ENCODE results near the gene CMC2. TPM values are rescaled to one million over a fixed set of nuclear protein-coding genes. Genes with fewer than 3 reads are reported as not detected.

Gene CMC2
- total and polyA plus RNA-seq, 2 donors from 2014 or later, result 33.4 to 146 TPM

DNA sequence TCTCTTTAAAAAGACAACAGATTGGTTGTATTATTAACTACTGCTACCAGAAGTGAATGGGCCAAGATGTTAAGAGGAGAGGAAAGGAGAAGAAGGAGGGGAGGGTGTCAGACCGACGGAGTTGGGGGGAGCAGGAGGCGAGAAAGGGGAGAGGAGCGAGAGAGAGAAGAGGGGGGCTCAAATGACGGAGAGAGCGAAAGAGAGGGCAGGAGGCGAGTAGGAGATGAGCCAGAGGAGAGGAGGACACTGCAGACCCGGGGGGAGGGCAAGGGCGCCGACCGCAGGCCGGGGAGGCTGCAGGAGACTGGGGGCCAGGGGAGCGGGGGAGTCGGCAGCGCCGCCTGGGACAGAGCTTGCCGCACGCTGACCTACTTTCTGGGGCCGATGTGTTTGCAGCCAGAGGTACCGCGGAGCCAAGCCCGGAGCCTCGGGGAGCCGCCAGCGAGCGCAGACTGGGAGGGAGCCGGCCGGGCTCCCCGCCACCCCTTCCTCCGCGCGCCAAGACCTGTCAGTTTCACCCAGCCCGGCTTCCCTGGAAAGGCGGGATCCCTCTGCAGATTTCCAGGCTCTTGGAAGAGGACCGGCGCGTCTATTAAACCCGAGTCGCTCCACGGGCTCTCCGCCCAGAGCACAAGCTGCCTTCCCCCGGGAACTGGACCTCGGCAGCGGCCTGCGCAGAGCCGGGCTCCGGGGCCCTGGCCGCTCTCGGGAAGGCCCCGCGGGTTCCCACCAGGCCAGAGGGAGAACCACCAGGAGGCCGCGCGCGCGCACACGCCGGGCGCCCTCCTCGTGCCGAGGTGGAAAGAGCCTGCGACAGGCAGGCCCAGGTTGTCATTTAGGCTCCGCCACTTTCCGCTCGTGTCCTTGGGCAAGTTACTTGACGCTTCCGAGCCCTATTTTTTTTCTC lies 74.6 kb downstream of the CMC2 start:
- Histone ChIP-seq H3K36me3 (ENCODE audit: control insufficient read depth in 2 of 3, insufficient read depth in 3 of 3, low read length in 3 of 3) (no peaks in the 10 kb centered on the region), H3K27me3 (ENCODE audit: control insufficient read depth, insufficient read depth, low read length) (no peaks in the 10 kb centered on the region), H3K4me1 (ENCODE audit: control insufficient read depth in 2 of 3, insufficient read depth in 2 of 3, low read depth in 1 of 3, low read length in 3 of 3) (peaks cover 0 to 3% (median 0%) of the 10 kb centered on the region in 3 donors), H3K27ac (ENCODE audit: low read depth in 2 of 2, low read length in 2 of 2) (peak overlapping the region; percentile 51 to 71), H3K9me3 (ENCODE audit: control insufficient read depth in 2 of 3, insufficient read depth in 1 of 3, low read length in 3 of 3) (no peaks in the 10 kb centered on the region), H3K4me3 (ENCODE audit: low read length in 3 of 3) (peak overlapping the region; percentile 46 to 57 (median 55)), H3K9ac (ENCODE audit: low read length in 3 of 3) (peak overlapping the region in 2 of 3 donors; percentile 1 to 58)
- FAIRE-seq (no peak), DNase-seq (peak; percentile 69 to 89 (median 78))
- intact Hi-C loops (cut with DNase I), result no loop called here
- peak; percentile 4 for TF ChIP-seq CTCF (IDR thresholded peaks at IDR 0.05; ENCODE audit: borderline replicate concordance, extremely low read depth, insufficient read depth)

GRCh38 chr16:80924372-80924978 lies 82.2 kb downstream of the CMC2 start:
- TF ChIP-seq CTCF (IDR thresholded peaks at IDR 0.05; ENCODE audit: borderline replicate concordance, extremely low read depth, insufficient read depth), result peak; percentile 43

GRCh38 chr16:80923356-80923755 lies 83.3 kb downstream of the CMC2 start:
- H3K9me3 ChIP-seq (ENCODE audit: control insufficient read depth in 2 of 3, insufficient read depth in 1 of 3, low read length in 3 of 3), result no peaks in the 10 kb centered on the region
- intact Hi-C loops (cut with DNase I), result no loop called here
- no peak overlapping the region for H3K27ac ChIP-seq (ENCODE audit: low read depth in 2 of 2, low read length in 2 of 2)
- no peak for TF ChIP-seq CTCF (IDR thresholded peaks at IDR 0.05; ENCODE audit: borderline replicate concordance, extremely low read depth, insufficient read depth)
- H3K27me3 ChIP-seq (ENCODE audit: control insufficient read depth, insufficient read depth, low read length), result no peaks in the 10 kb centered on the region
- no peak overlapping the region for H3K4me3 ChIP-seq (ENCODE audit: low read length in 3 of 3)
- no peaks in the 10 kb centered on the region for H3K4me1 ChIP-seq (ENCODE audit: control insufficient read depth in 2 of 3, insufficient read depth in 2 of 3, low read depth in 1 of 3, low read length in 3 of 3)
- H3K9ac ChIP-seq (ENCODE audit: low read length in 3 of 3), result no peak overlapping the region
- H3K36me3 ChIP-seq (ENCODE audit: control insufficient read depth in 2 of 3, insufficient read depth in 3 of 3, low read length in 3 of 3), result no peaks in the 10 kb centered on the region
- DNase-seq, result no peak
- FAIRE-seq, result no peak

More at GRCh38 chr16:80924372-80924978, 82.2 kb downstream of the CMC2 start:
- H3K27ac ChIP-seq (ENCODE audit: low read depth in 2 of 2, low read length in 2 of 2), result no peak overlapping the region
- no peaks in the 10 kb centered on the region for H3K9me3 ChIP-seq (ENCODE audit: control insufficient read depth in 2 of 3, insufficient read depth in 1 of 3, low read length in 3 of 3)
- no peaks in the 10 kb centered on the region for H3K36me3 ChIP-seq (ENCODE audit: control insufficient read depth in 2 of 3, insufficient read depth in 3 of 3, low read length in 3 of 3)
- H3K27me3 ChIP-seq (ENCODE audit: control insufficient read depth, insufficient read depth, low read length), result no peaks in the 10 kb centered on the region
- no peak overlapping the region for H3K9ac ChIP-seq (ENCODE audit: low read length in 3 of 3)
- intact Hi-C loops (cut with DNase I), result no loop called here
- H3K4me1 ChIP-seq (ENCODE audit: control insufficient read depth in 2 of 3, insufficient read depth in 2 of 3, low read depth in 1 of 3, low read length in 3 of 3), result no peaks in the 10 kb centered on the region
- FAIRE-seq (no peak), DNase-seq (peak in 4 of 5 donors; percentile 28 to 45 (median 43))
- no peak overlapping the region for H3K4me3 ChIP-seq (ENCODE audit: low read length in 3 of 3)

Other genes with a start within 250 kb of the CMC2 start
- 27.3 TPM for gene CDYL2, start 202.3 kb downstream of the CMC2 start, total RNA-seq
- gene CDYL2, start 202.3 kb downstream of the CMC2 start, polyA plus RNA-seq (ENCODE audit: insufficient read depth, low read depth, low replicate concordance), result 2.6 TPM
- gene CENPN, start 329 bp upstream of the CMC2 start, total RNA-seq, result 4.1 TPM
- gene CENPN, start 329 bp upstream of the CMC2 start, polyA plus RNA-seq (ENCODE audit: insufficient read depth, low read depth, low replicate concordance), result 2.0 TPM
- 31.3 TPM for gene ATMIN, start 29.0 kb upstream of the CMC2 start, total RNA-seq
- 18.0 TPM for gene ATMIN, start 29.0 kb upstream of the CMC2 start, polyA plus RNA-seq (ENCODE audit: insufficient read depth, low read depth, low replicate concordance)
- 1.7 TPM for gene C16orf46, start 70.4 kb upstream of the CMC2 start, total RNA-seq
- 0.47 TPM for gene C16orf46, start 70.4 kb upstream of the CMC2 start, polyA plus RNA-seq (ENCODE audit: insufficient read depth, low read depth, low replicate concordance)
- gene GCSH, start 89.5 kb upstream of the CMC2 start, total RNA-seq, result 37.9 TPM
- gene GCSH, start 89.5 kb upstream of the CMC2 start, polyA plus RNA-seq (ENCODE audit: insufficient read depth, low read depth, low replicate concordance), result 129 TPM
- gene BCO1, start 231.8 kb upstream of the CMC2 start, total RNA-seq, result 3.0 TPM
- 1.4 TPM for gene BCO1, start 231.8 kb upstream of the CMC2 start, polyA plus RNA-seq (ENCODE audit: insufficient read depth, low read depth, low replicate concordance)

All from kidney (tissue), 14 donors.